ENCODE measurements around the gene PAM. TPM values are rescaled to one million over a fixed set of nuclear protein-coding genes. Genes with fewer than 3 reads are reported as not detected.
A peak's percentile ranks its signal among the peaks of the same experiment; 100 is the strongest.

Gene PAM
- total and polyA plus RNA-seq, 5 donors = 3,384 to 4,784 (median 4,213) TPM

GRCh38 chr5:102921341-102922044 is 166.4 kb downstream of the PAM start:
- WGBS = 47% methylated on average over 1 of the region's 1 CpG
- ATAC-seq (no peak), DNase-seq (no peak)
- intact Hi-C loops (cut with DNase I) = no loop called here
- H3K27ac ChIP-seq (ENCODE audit: low read length) = no peak overlapping the region
- no peaks in the 10 kb centered on the region for H3K27me3 ChIP-seq (ENCODE audit: control insufficient read depth, insufficient read depth)
- H3K9me3 ChIP-seq (ENCODE audit: control insufficient read depth, low read length) = no peaks in the 10 kb centered on the region
- no peaks in the 10 kb centered on the region for H3K4me1 ChIP-seq (ENCODE audit: control insufficient read depth, insufficient read depth, low read length)
- no peak overlapping the region for H3K4me3 ChIP-seq (ENCODE audit: low read length)

GRCh38 chr5:102922111-102922720 is 167.1 kb downstream of the PAM start:
- intact Hi-C loops (cut with DNase I) = no loop called here
- Histone ChIP-seq H3K27me3 (ENCODE audit: control insufficient read depth, insufficient read depth) (no peaks in the 10 kb centered on the region), H3K9me3 (ENCODE audit: control insufficient read depth, low read length) (no peaks in the 10 kb centered on the region), H3K4me3 (ENCODE audit: low read length) (no peak overlapping the region), H3K27ac (ENCODE audit: low read length) (no peak overlapping the region), H3K4me1 (ENCODE audit: control insufficient read depth, insufficient read depth, low read length) (no peaks in the 10 kb centered on the region)
- ATAC-seq (no peak), DNase-seq (no peak)
- WGBS = 58% methylated on average over 6 of the region's 6 CpGs

GRCh38 chr5:102922799-102923477 is 167.8 kb downstream of the PAM start:
- H3K4me3 ChIP-seq (ENCODE audit: low read length) = no peak overlapping the region
- 43% methylated on average over 4 of the region's 4 CpGs for WGBS
- H3K4me1 ChIP-seq (ENCODE audit: control insufficient read depth, insufficient read depth, low read length) = no peaks in the 10 kb centered on the region
- H3K9me3 ChIP-seq (ENCODE audit: control insufficient read depth, low read length) = no peaks in the 10 kb centered on the region
- H3K27me3 ChIP-seq (ENCODE audit: control insufficient read depth, insufficient read depth) = no peaks in the 10 kb centered on the region
- ATAC-seq (peak in 1 of 2 donors; percentile 24), DNase-seq (no peak)
- intact Hi-C loops (cut with DNase I) = no loop called here
- H3K27ac ChIP-seq (ENCODE audit: low read length) = no peak overlapping the region

GRCh38 chr5:102924963-102925362 is 169.9 kb downstream of the PAM start:
- Histone ChIP-seq H3K4me1 (ENCODE audit: control insufficient read depth, insufficient read depth, low read length) (no peaks in the 10 kb centered on the region), H3K9me3 (ENCODE audit: control insufficient read depth, low read length) (no peaks in the 10 kb centered on the region), H3K27me3 (ENCODE audit: control insufficient read depth, insufficient read depth) (no peaks in the 10 kb centered on the region), H3K4me3 (ENCODE audit: low read length) (no peak overlapping the region), H3K27ac (ENCODE audit: low read length) (no peak overlapping the region)
- intact Hi-C loops (cut with DNase I) = no loop called here
- WGBS = 91% methylated on average over 2 of the region's 2 CpGs
- DNase-seq = no peak
- ATAC-seq = no peak

GRCh38 chr5:102927007-102927406 is 171.9 kb downstream of the PAM start:
- no peak for ATAC-seq

GRCh38 chr5:102930244-102930643 is 175.1 kb downstream of the PAM start:
- Histone ChIP-seq H3K27ac (ENCODE audit: low read length) (no peak overlapping the region), H3K4me3 (ENCODE audit: low read length) (no peak overlapping the region), H3K9me3 (ENCODE audit: control insufficient read depth, low read length) (no peaks in the 10 kb centered on the region), H3K27me3 (ENCODE audit: control insufficient read depth, insufficient read depth) (no peaks in the 10 kb centered on the region), H3K4me1 (ENCODE audit: control insufficient read depth, insufficient read depth, low read length) (peaks cover 4% of the 10 kb centered on the region)
- ATAC-seq (peak in 1 of 2 donors; percentile 20), DNase-seq (no peak)
- whole genome bisulfite sequencing = 80% methylated on average over 3 of the region's 3 CpGs
- intact Hi-C loops (cut with DNase I) = no loop called here

More at GRCh38 chr5:102927007-102927406, 171.9 kb downstream of the PAM start:
- Histone ChIP-seq H3K4me3 (ENCODE audit: low read length) (no peak overlapping the region), H3K9me3 (ENCODE audit: control insufficient read depth, low read length) (no peaks in the 10 kb centered on the region), H3K4me1 (ENCODE audit: control insufficient read depth, insufficient read depth, low read length) (peaks cover 2% of the 10 kb centered on the region), H3K27ac (ENCODE audit: low read length) (no peak overlapping the region), H3K27me3 (ENCODE audit: control insufficient read depth, insufficient read depth) (no peaks in the 10 kb centered on the region)
- intact Hi-C loops (cut with DNase I) = no loop called here
- no peak for DNase-seq
- whole genome bisulfite sequencing = 74% methylated on average over 6 of the region's 6 CpGs

- no peak for ATAC-seq
- Histone ChIP-seq H3K9me3 (ENCODE audit: control insufficient read depth, low read length) (no peaks in the 10 kb centered on the region), H3K4me1 (ENCODE audit: control insufficient read depth, insufficient read depth, low read length) (peaks cover 4% of the 10 kb centered on the region), H3K27ac (ENCODE audit: low read length) (peak overlapping the region; percentile 27), H3K27me3 (ENCODE audit: control insufficient read depth, insufficient read depth) (no peaks in the 10 kb centered on the region), H3K4me3 (ENCODE audit: low read length) (no peak overlapping the region)
- intact Hi-C loops (cut with DNase I) = no loop called here
- WGBS = 25% methylated on average over 6 of the region's 6 CpGs
- DNase-seq = no peak
Measured at GRCh38 chr5:102931085-102931725, 176.1 kb downstream of the PAM start.

- intact Hi-C loops (cut with DNase I) = no loop called here
- DNase-seq (no peak), ATAC-seq (peak in 1 of 2 donors; percentile 59)
- Histone ChIP-seq H3K4me3 (ENCODE audit: low read length) (no peak overlapping the region), H3K4me1 (ENCODE audit: control insufficient read depth, insufficient read depth, low read length) (peaks cover 4% of the 10 kb centered on the region), H3K9me3 (ENCODE audit: control insufficient read depth, low read length) (no peaks in the 10 kb centered on the region), H3K27me3 (ENCODE audit: control insufficient read depth, insufficient read depth) (no peaks in the 10 kb centered on the region), H3K27ac (ENCODE audit: low read length) (no peak overlapping the region)
- 57% methylated on average over 6 of the region's 6 CpGs for WGBS
Measured at GRCh38 chr5:102932781-102933180, 177.7 kb downstream of the PAM start.

- Histone ChIP-seq H3K9me3 (ENCODE audit: control insufficient read depth, low read length) (no peaks in the 10 kb centered on the region), H3K27me3 (ENCODE audit: control insufficient read depth, insufficient read depth) (no peaks in the 10 kb centered on the region), H3K4me1 (ENCODE audit: control insufficient read depth, insufficient read depth, low read length) (peaks cover 4% of the 10 kb centered on the region), H3K4me3 (ENCODE audit: low read length) (no peak overlapping the region), H3K27ac (ENCODE audit: low read length) (no peak overlapping the region)
- WGBS = 92% methylated on average over 1 of the region's 1 CpG
- intact Hi-C loops (cut with DNase I) = no loop called here
- DNase-seq = no peak
- ATAC-seq = no peak
Measured at GRCh38 chr5:102933316-102933715, 178.2 kb downstream of the PAM start.

- 86% methylated on average over 6 of the region's 6 CpGs for WGBS
- Histone ChIP-seq H3K4me1 (ENCODE audit: control insufficient read depth, insufficient read depth, low read length) (peaks cover 4% of the 10 kb centered on the region), H3K4me3 (ENCODE audit: low read length) (no peak overlapping the region), H3K27ac (ENCODE audit: low read length) (no peak overlapping the region), H3K27me3 (ENCODE audit: control insufficient read depth, insufficient read depth) (no peaks in the 10 kb centered on the region), H3K9me3 (ENCODE audit: control insufficient read depth, low read length) (no peaks in the 10 kb centered on the region)
- DNase-seq = no peak
- no peak for ATAC-seq
- intact Hi-C loops (cut with DNase I) = no loop called here
Measured at GRCh38 chr5:102933721-102934459, 178.8 kb downstream of the PAM start.

Data from right cardiac atrium (tissue), 5 donors.